Endometrial microvascular endothelial cells (primary cell): ENCODE measurements around the gene ERGIC3. TPM values are rescaled to one million over a fixed set of nuclear protein-coding genes. Genes with fewer than 3 reads are reported as not detected.

ENCODE experiments used
- in situ Hi-C: cut with HindIII; loops from 2 replicates; pipeline ENCODE4 v1.10.0; 2017; ENCODE audit warnings: low sequenced_read_pairs, low pct_unique_long_range_greater_than_20kb; ENCODE audit errors: inconsistent ontology term
- total RNA-seq: library from RNA; depleted of rRNA; stranded (reverse); fragments of >200 nt; gene quantifications from one replicate; pipeline ENCODE4 v1.2.3, GENCODE V29; 2015; ENCODE audit errors: inconsistent ontology term

Gene ERGIC3
- total RNA-seq, 1 donor from 2014 or later: 294 TPM

- in situ Hi-C loops: no loop called here
Observed at GRCh38 chr20:35604449-35604747, 62.5 kb downstream of the ERGIC3 start.

GRCh38 chr20:35606127-35606526, 64.2 kb downstream of the ERGIC3 start:
- in situ Hi-C loops: no loop called here

Other genes starting within 250 kb of the ERGIC3 start
- not detected for gene FAM83C, start 249.7 kb upstream of the ERGIC3 start, total RNA-seq
- 35.0 TPM for gene UQCC1, start 130.1 kb upstream of the ERGIC3 start, total RNA-seq
- gene GDF5, start 103.8 kb upstream of the ERGIC3 start, total RNA-seq: 0.19 TPM
- 29.5 TPM for gene CEP250, start 86.5 kb upstream of the ERGIC3 start, total RNA-seq
- not detected for gene C20orf173, start 12.4 kb upstream of the ERGIC3 start, total RNA-seq
- 1.0 TPM for gene SPAG4, start 73.8 kb downstream of the ERGIC3 start, total RNA-seq
- 157 TPM for gene CPNE1, start 122.8 kb downstream of the ERGIC3 start, total RNA-seq
- gene RBM12, start 122.8 kb downstream of the ERGIC3 start, total RNA-seq: 38.9 TPM
- gene NFS1, start 157.3 kb downstream of the ERGIC3 start, total RNA-seq: 25.6 TPM
- gene ROMO1, start 157.3 kb downstream of the ERGIC3 start, total RNA-seq: 520 TPM
- 144 TPM for gene RBM39, start 200.2 kb downstream of the ERGIC3 start, total RNA-seq
- gene PHF20, start 229.9 kb downstream of the ERGIC3 start, total RNA-seq: 29.5 TPM